NT2/D1 (cell line): ENCODE data around the gene FCN3.

Experiments used
- SUZ12 ChIP-seq: IDR thresholded peaks from 2 replicates; pipeline ENCODE4 v1.6.1; 2011; ENCODE audit not compliant: insufficient read length, insufficient read depth; ENCODE audit errors: extremely low read depth
- ZNF274 ChIP-seq: IDR thresholded peaks from 2 replicates; pipeline ENCODE4 v1.6.1; 2011; ENCODE audit warnings: mild to moderate bottlenecking, low read depth, low read length

DNA sequence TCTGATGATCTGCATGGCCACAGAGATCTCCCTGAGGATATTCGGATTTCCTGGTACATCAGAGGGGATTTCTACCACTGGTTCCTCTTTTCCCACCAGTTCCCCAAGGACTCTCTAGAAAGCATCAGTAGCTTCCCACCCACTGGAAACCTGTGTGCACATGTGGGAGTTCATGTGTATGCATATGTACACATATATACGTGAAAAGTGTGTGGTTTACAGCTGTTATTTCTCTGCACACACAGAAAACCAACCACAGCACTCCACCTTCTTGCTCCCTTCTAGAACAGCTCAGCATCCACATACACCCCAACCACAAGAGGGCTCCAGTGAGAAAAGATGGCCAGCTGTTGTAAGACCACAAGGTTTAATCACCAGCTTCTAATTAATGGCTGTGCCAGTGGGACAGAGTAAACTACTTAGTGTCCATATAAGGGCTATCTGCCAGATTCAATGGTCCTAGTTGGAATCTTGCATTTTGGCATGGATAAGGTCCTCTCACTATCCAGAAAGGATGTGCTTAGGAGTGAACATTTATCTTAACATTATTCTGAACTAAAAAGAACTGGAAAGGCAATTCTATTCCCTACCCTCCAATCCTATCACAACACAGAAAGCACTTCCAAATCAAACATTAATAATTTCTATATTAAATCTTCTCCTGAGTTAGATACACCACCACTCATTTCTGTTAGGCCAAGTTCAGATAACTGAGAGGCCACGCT lies 41.9 kb upstream of the FCN3 start:
- TF ChIP-seq ZNF274 (no peak), SUZ12 (no peak)
